CD4-positive, CD25-positive, alpha-beta regulatory T cell (primary cell): ENCODE data around the gene PIP5K1C. TPM values are rescaled to one million over a fixed set of nuclear protein-coding genes. Genes with fewer than 3 reads are reported as not detected.

ENCODE experiments used
- ATAC-seq, 2 donors: fragments of 150-1000 bp; cut with Tn5 transposase; one replicate each; pipeline ENCODE4 v1.10.0; 2021; ENCODE audit warnings: low read depth in 2 of 2, moderate number of reproducible peaks in 2 of 2, moderate library complexity in 1 of 2
- DNase-seq, 3 donors: peaks; one replicate each; pipeline versions ENCODE4 v3.0.0 to v3.0.0-alpha.2; 2012 to 2022; ENCODE audit warnings: mixed read lengths in 1 of 3
- H3K27ac ChIP-seq: one replicate; pipeline ENCODE4 v1.7.0; 2013; ENCODE audit warnings: mild to moderate bottlenecking, low read length; ENCODE audit not compliant: insufficient read depth, poor library complexity, severe bottlenecking
- H3K27me3 ChIP-seq: one replicate; pipeline ENCODE4 v1.7.0; 2013; ENCODE audit warnings: low read length; ENCODE audit not compliant: control insufficient read depth, insufficient read depth
- H3K36me3 ChIP-seq: one replicate; pipeline ENCODE4 v1.7.0; 2013; ENCODE audit warnings: mild to moderate bottlenecking, low read length, moderate library complexity; ENCODE audit not compliant: control insufficient read depth, insufficient read depth
- H3K4me1 ChIP-seq: 2 replicates; pipeline ENCODE4 v1.7.0; 2013; ENCODE audit warnings: mild to moderate bottlenecking, low read length; ENCODE audit not compliant: insufficient read depth, control insufficient read depth, poor library complexity, severe bottlenecking
- H3K4me3 ChIP-seq: one replicate; pipeline ENCODE4 v1.7.0; 2013; ENCODE audit warnings: low read depth, mild to moderate bottlenecking, low read length, moderate library complexity
- H3K9me3 ChIP-seq, 2 experiments: 1 replicate in 1 of 2; 2 replicates in 1 of 2; pipeline ENCODE4 v1.7.0; 2013; ENCODE audit warnings: low read length in 2 of 2, mild to moderate bottlenecking in 1 of 2, moderate library complexity in 1 of 2; ENCODE audit not compliant: control insufficient read depth in 2 of 2
- H3K27ac Mint-ChIP-seq, 3 donors: one replicate each; pipeline ENCODE4 v1.8.0; 2020 to 2022; ENCODE audit warnings: mild to moderate bottlenecking in 3 of 3, mixed read lengths in 3 of 3, moderate library complexity in 2 of 3
- H3K27me3 Mint-ChIP-seq: one replicate; pipeline ENCODE4 v1.8.0; 2022; ENCODE audit warnings: mild to moderate bottlenecking, mixed read lengths
- H3K36me3 Mint-ChIP-seq: one replicate; pipeline ENCODE4 v1.8.0; 2020; ENCODE audit warnings: mixed read lengths
- H3K4me1 Mint-ChIP-seq, 4 donors: one replicate each; pipeline ENCODE4 v1.8.0; 2020 to 2022; ENCODE audit warnings: mixed read lengths in 4 of 4, mild to moderate bottlenecking in 1 of 4
- H3K4me3 Mint-ChIP-seq, 4 donors: one replicate each; pipeline ENCODE4 v1.8.0; 2020 to 2022; ENCODE audit warnings: mild to moderate bottlenecking in 4 of 4, mixed read lengths in 4 of 4, moderate library complexity in 3 of 4
- H3K9me3 Mint-ChIP-seq, 7 donors: one replicate each; pipeline ENCODE4 v1.8.0; 2020 to 2022; ENCODE audit warnings: mixed read lengths in 7 of 7, mild to moderate bottlenecking in 3 of 7, moderate library complexity in 2 of 7
- polyA plus RNA-seq, 4 donors: library from polyadenylated mRNA; unstranded; fragments of 300-500 nt; fragmentation: Illumina TruSeq; gene quantifications; one replicate each; pipeline ENCODE4 v1.2.3, GENCODE V29; 2021
- total RNA-seq: library from RNA; stranded (reverse); gene quantifications from one replicate; pipeline ENCODE4 v1.2.3, GENCODE V29; 2022

The PIP5K1C gene
- total and polyA plus RNA-seq, 5 donors from 2014 or later = 3.8 to 28.1 (median 4.5) TPM

GRCh38 chr19:3646336-3647092 lies 53.8 kb downstream of the PIP5K1C start:
- Mint-ChIP-seq H3K4me3 (no peak overlapping the region), H3K4me1 (no peaks in the 10 kb centered on the region), H3K27me3 (no peaks in the 10 kb centered on the region), H3K36me3 (peaks cover 6% of the 10 kb centered on the region), H3K27ac (no peak overlapping the region), H3K9me3 (no peaks in the 10 kb centered on the region)
- no peak overlapping the region for H3K27ac ChIP-seq
- peaks cover 5% of the 10 kb centered on the region for H3K36me3 ChIP-seq
- H3K4me1 ChIP-seq = no peaks in the 10 kb centered on the region
- ATAC-seq (no peak), DNase-seq (no peak)
- no peaks in the 10 kb centered on the region for H3K9me3 ChIP-seq
- no peaks in the 10 kb centered on the region for H3K27me3 ChIP-seq
- H3K4me3 ChIP-seq = no peak overlapping the region

GRCh38 chr19:3645726-3646125 lies 54.5 kb downstream of the PIP5K1C start:
- Mint-ChIP-seq H3K4me3 (no peak overlapping the region), H3K9me3 (no peaks in the 10 kb centered on the region)
- H3K4me1 ChIP-seq = no peaks in the 10 kb centered on the region

GRCh38 chr19:3645067-3645396 lies 55.2 kb downstream of the PIP5K1C start:
- Mint-ChIP-seq H3K36me3 (peaks cover 7% of the 10 kb centered on the region), H3K4me3 (no peak overlapping the region), H3K4me1 (no peaks in the 10 kb centered on the region), H3K27me3 (no peaks in the 10 kb centered on the region), H3K27ac (no peak overlapping the region), H3K9me3 (no peaks in the 10 kb centered on the region)
- H3K4me3 ChIP-seq = no peak overlapping the region
- no peak overlapping the region for H3K27ac ChIP-seq
- no peaks in the 10 kb centered on the region for H3K4me1 ChIP-seq
- ATAC-seq (no peak), DNase-seq (no peak)
- no peaks in the 10 kb centered on the region for H3K9me3 ChIP-seq
- peaks cover 5% of the 10 kb centered on the region for H3K36me3 ChIP-seq
- H3K27me3 ChIP-seq = no peaks in the 10 kb centered on the region

More at GRCh38 chr19:3645726-3646125, 54.5 kb downstream of the PIP5K1C start:
- Histone ChIP-seq H3K4me3 (no peak overlapping the region), H3K27ac (no peak overlapping the region), H3K36me3 (peaks cover 5% of the 10 kb centered on the region), H3K27me3 (no peaks in the 10 kb centered on the region), H3K9me3 (no peaks in the 10 kb centered on the region)
- Mint-ChIP-seq H3K4me1 (no peaks in the 10 kb centered on the region), H3K36me3 (peaks cover 6% of the 10 kb centered on the region), H3K27me3 (no peaks in the 10 kb centered on the region), H3K27ac (no peak overlapping the region)
- ATAC-seq = no peak
- no peak for DNase-seq

- no peaks in the 10 kb centered on the region for H3K9me3 ChIP-seq
- no peak overlapping the region for H3K27ac Mint-ChIP-seq
- peaks cover 10% of the 10 kb centered on the region for H3K36me3 Mint-ChIP-seq
These were observed 55.8 kb downstream of the PIP5K1C start for GRCh38 chr19:3644351-3645066.

GRCh38 chr19:3643674-3644313 lies 56.5 kb downstream of the PIP5K1C start:
- H3K9me3 ChIP-seq = no peaks in the 10 kb centered on the region
- peaks cover 9% of the 10 kb centered on the region for H3K36me3 ChIP-seq
- no peaks in the 10 kb centered on the region for H3K27me3 ChIP-seq
- no peak for ATAC-seq
- DNase-seq = no peak
- peaks cover 10% of the 10 kb centered on the region for H3K36me3 Mint-ChIP-seq
- H3K4me3 Mint-ChIP-seq = no peak overlapping the region
- no peak overlapping the region for H3K27ac Mint-ChIP-seq
- no peak overlapping the region for H3K27ac ChIP-seq
- no peaks in the 10 kb centered on the region for H3K27me3 Mint-ChIP-seq
- H3K4me1 ChIP-seq = no peaks in the 10 kb centered on the region
- H3K4me1 Mint-ChIP-seq = no peaks in the 10 kb centered on the region
- no peak overlapping the region for H3K4me3 ChIP-seq
- H3K9me3 Mint-ChIP-seq = no peaks in the 10 kb centered on the region

More at GRCh38 chr19:3644351-3645066, 55.8 kb downstream of the PIP5K1C start:
- Mint-ChIP-seq H3K4me1 (no peaks in the 10 kb centered on the region), H3K9me3 (no peaks in the 10 kb centered on the region), H3K27me3 (no peaks in the 10 kb centered on the region), H3K4me3 (no peak overlapping the region)
- Histone ChIP-seq H3K4me3 (no peak overlapping the region), H3K36me3 (peaks cover 8% of the 10 kb centered on the region), H3K4me1 (no peaks in the 10 kb centered on the region), H3K27ac (no peak overlapping the region), H3K27me3 (no peaks in the 10 kb centered on the region)
- peak in 1 of 2 donors; percentile 16 for ATAC-seq
- no peak for DNase-seq

- no peaks in the 10 kb centered on the region for H3K9me3 ChIP-seq
- H3K27ac Mint-ChIP-seq = no peak overlapping the region
- no peaks in the 10 kb centered on the region for H3K4me1 Mint-ChIP-seq
- H3K4me1 ChIP-seq = no peaks in the 10 kb centered on the region
- H3K9me3 Mint-ChIP-seq = no peaks in the 10 kb centered on the region
- no peaks in the 10 kb centered on the region for H3K27me3 Mint-ChIP-seq
- peaks cover 10% of the 10 kb centered on the region for H3K36me3 ChIP-seq
- H3K27ac ChIP-seq = no peak overlapping the region
- peak in 1 of 3 donors; percentile 13 for DNase-seq
- H3K4me3 Mint-ChIP-seq = no peak overlapping the region
- peaks cover 10% of the 10 kb centered on the region for H3K36me3 Mint-ChIP-seq
- no peak for ATAC-seq
- H3K27me3 ChIP-seq = no peaks in the 10 kb centered on the region
- no peak overlapping the region for H3K4me3 ChIP-seq
These were observed 57.1 kb downstream of the PIP5K1C start for GRCh38 chr19:3642987-3643673.

- no peaks in the 10 kb centered on the region for H3K27me3 ChIP-seq
- no peak for ATAC-seq
- Mint-ChIP-seq H3K36me3 (peaks cover 10% of the 10 kb centered on the region), H3K9me3 (no peaks in the 10 kb centered on the region), H3K27me3 (no peaks in the 10 kb centered on the region), H3K27ac (peak overlapping the region in 2 of 3 donors; percentile 5 to 78), H3K4me3 (no peak overlapping the region), H3K4me1 (no peaks in the 10 kb centered on the region)
- no peak for DNase-seq
- peaks cover 7% of the 10 kb centered on the region for H3K36me3 ChIP-seq
- H3K27ac ChIP-seq = no peak overlapping the region
- H3K4me1 ChIP-seq = no peaks in the 10 kb centered on the region
- H3K4me3 ChIP-seq = no peak overlapping the region
- H3K9me3 ChIP-seq = no peaks in the 10 kb centered on the region
These were observed 58.0 kb downstream of the PIP5K1C start for GRCh38 chr19:3642296-3642695.
